Panc1 (cell line): ENCODE data around the gene OR6C2. TPM values are rescaled to one million over a fixed set of nuclear protein-coding genes. Genes with fewer than 3 reads are reported as not detected.
"Not testable (repeated sequence)": the region's sequence is repeated elsewhere in the genome, so short reads cannot be mapped to it uniquely, and the experiment has no call there.

Source experiments
- ATAC-seq: fragments of 200-7000 bp; cut with Tn5 transposase; 2 replicates; pipeline ENCODE4 v1.9.1; 2020; ENCODE audit warnings: mild to moderate bottlenecking, moderate library complexity
- BruUV-seq: library from RNA; stranded (reverse); fragments of 400-500 nt; replicated peaks from 2 replicates; lab custom pipeline; 2021; lab: Mats Ljungman, UMichigan
- CTCF ChIA-PET: fragments of 300-600 bp; sonication (Branson Sonifier 250); formaldehyde crosslinking; loops from one replicate; lab custom pipeline; 2022; ENCODE audit warnings: antibody characterized with exemption; lab: Charles Lee
- POLR2A ChIA-PET: fragments of 300-600 bp; sonication (Branson Sonifier 250); formaldehyde crosslinking; loops from one replicate; lab custom pipeline; 2022; ENCODE audit warnings: antibody characterized with exemption; lab: Charles Lee
- DNase-seq: peaks from one replicate; pipeline ENCODE4 v3.0.0-alpha.2; 2010; ENCODE audit warnings: low read depth, low spot score
- H3K27ac ChIP-seq: 2 replicates; pipeline ENCODE4 v1.5.1; 2011; ENCODE audit warnings: mild to moderate bottlenecking, low read length, inconsistent platforms
- H3K27me3 ChIP-seq: fragments of 200-500 bp; sonication (Bioruptor generic); 2 replicates; pipeline ENCODE4 v1.6.0; 2014; ENCODE audit warnings: low read length, inconsistent platforms; ENCODE audit not compliant: control insufficient read depth, insufficient read depth
- H3K36me3 ChIP-seq: fragments of 200-500 bp; sonication (Bioruptor generic); 2 replicates; pipeline ENCODE4 v1.5.1; 2014; ENCODE audit warnings: inconsistent platforms, mild to moderate bottlenecking, low read length, moderate library complexity; ENCODE audit not compliant: control insufficient read depth, insufficient read depth
- H3K4me1 ChIP-seq: 2 replicates; pipeline ENCODE4 v1.5.1; 2011; ENCODE audit warnings: inconsistent platforms, mild to moderate bottlenecking, low read length, moderate library complexity; ENCODE audit not compliant: control insufficient read depth, insufficient read depth
- H3K4me3 ChIP-seq, 2 experiments: 2 replicates each; pipeline ENCODE4 v1.5.1; 2011 to 2012; ENCODE audit warnings: low read depth in 2 of 2, low read length in 2 of 2, mild to moderate bottlenecking in 2 of 2, inconsistent platforms in 1 of 2, moderate library complexity in 1 of 2
- H3K9me3 ChIP-seq: fragments of 200-500 bp; sonication (Bioruptor generic); 2 replicates; pipeline ENCODE4 v1.5.1; 2014; ENCODE audit warnings: low read depth, mild to moderate bottlenecking, inconsistent platforms, low read length, moderate library complexity; ENCODE audit not compliant: control insufficient read depth, insufficient read depth
- POLR2AphosphoS5 ChIP-seq: IDR thresholded peaks from 2 replicates; pipeline ENCODE4 v1.6.1; 2012; ENCODE audit warnings: mild to moderate bottlenecking, low read depth, low read length, moderate library complexity
- SIN3A ChIP-seq: IDR thresholded peaks from 2 replicates; pipeline ENCODE4 v1.6.1; 2012; ENCODE audit warnings: low read depth, mild to moderate bottlenecking, low read length, moderate library complexity, borderline replicate concordance; ENCODE audit not compliant: insufficient read depth
- TCF7L2 ChIP-seq: IDR thresholded peaks from 2 replicates; pipeline ENCODE4 v1.6.1; 2011; ENCODE audit warnings: mild to moderate bottlenecking, low read depth, low read length, inconsistent platforms
- in situ Hi-C: cut with HindIII; loops from 2 replicates; pipeline ENCODE4 v1.10.0; 2016; ENCODE audit warnings: low sequenced_read_pairs, low pct_unique_long_range_greater_than_20kb
- intact Hi-C: fragments of 100-400 bp; cut with micrococcal nuclease; formaldehyde crosslinking; loops from one replicate; pipeline ENCODE4 v1.10.0; 2022; ENCODE audit not compliant: unreplicated experiment
- total RNA-seq: library from RNA; stranded (reverse); gene quantifications from one replicate; pipeline ENCODE4 v1.2.1, GENCODE V29; 2021; ENCODE audit not compliant: unreplicated experiment
- TF ChIP-seq, protein P1 (sequence below): fragments of 450-650 bp; IDR thresholded peaks from 2 replicates; pipeline ENCODE4 v1.5.1; 2017; ENCODE audit warnings: mild to moderate bottlenecking
- TF ChIP-seq, protein P2 (sequence below), 2 experiments: IDR thresholded peaks; 2 replicates each; pipeline ENCODE4 v1.6.1; 2011 to 2012; ENCODE audit warnings: low read depth in 2 of 2, control low read depth in 1 of 2, low read length in 1 of 2, mild to moderate bottlenecking in 1 of 2, moderate library complexity in 1 of 2; ENCODE audit not compliant: insufficient read depth in 1 of 2

OR6C2 gene
- total RNA-seq, 1 experiment from 2014 or later: not detected

DNA sequence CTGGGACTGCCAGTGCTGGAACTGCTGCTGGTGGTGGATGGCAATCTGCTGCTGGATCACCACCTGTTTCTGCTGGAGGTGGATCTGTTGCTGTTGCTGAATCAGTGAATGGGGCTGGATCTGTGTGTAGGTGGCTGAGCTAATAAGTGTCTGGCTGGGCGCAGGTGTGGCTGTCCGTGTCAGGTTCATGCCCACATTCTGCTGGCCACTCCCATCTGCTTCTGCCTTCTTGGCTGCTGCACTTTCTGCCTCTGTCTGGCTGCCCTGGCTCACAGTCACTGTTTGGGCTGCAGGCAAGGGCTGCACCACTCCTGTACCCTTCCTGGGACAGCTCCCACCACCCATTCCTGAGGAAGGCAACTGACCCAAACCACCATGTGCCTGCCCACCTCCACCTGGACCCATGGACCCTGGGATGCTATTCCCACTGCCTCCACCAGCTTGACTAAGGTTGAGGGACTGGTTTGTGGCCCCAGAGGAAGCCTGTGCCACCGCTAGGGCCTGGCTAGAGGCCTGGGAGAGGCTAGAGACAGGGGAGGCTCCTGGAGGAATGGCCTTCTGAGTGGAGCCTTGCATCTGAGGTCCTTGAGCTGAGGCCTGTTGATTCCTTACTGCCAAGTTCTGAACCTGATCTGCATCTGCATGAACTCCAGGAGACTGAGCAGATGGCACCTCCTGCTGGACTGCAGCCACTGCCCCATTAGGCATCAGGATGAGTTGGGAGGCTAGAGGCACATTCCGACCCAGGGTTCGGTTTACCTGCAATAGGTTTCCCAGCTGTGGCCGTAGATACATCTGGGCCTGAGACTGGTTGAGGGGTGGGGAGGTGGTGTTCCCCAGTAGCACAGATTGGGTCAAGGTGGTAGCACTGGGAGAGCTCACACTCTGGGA, 30.1 kb upstream of the OR6C2 start:
- in situ Hi-C loops, CTCF ChIA-PET, H3K27ac ChIP-seq, DNase-seq, H3K4me1 ChIP-seq, H3K36me3 ChIP-seq, H3K27me3 ChIP-seq, BruUV-seq, H3K9me3 ChIP-seq, POLR2A ChIA-PET, H3K4me3 ChIP-seq, intact Hi-C loops: not testable (repeated sequence)
- ATAC-seq: peak; percentile 52; the same call in 1 of the 2 replicates
- TF ChIP-seq, protein P1, sequence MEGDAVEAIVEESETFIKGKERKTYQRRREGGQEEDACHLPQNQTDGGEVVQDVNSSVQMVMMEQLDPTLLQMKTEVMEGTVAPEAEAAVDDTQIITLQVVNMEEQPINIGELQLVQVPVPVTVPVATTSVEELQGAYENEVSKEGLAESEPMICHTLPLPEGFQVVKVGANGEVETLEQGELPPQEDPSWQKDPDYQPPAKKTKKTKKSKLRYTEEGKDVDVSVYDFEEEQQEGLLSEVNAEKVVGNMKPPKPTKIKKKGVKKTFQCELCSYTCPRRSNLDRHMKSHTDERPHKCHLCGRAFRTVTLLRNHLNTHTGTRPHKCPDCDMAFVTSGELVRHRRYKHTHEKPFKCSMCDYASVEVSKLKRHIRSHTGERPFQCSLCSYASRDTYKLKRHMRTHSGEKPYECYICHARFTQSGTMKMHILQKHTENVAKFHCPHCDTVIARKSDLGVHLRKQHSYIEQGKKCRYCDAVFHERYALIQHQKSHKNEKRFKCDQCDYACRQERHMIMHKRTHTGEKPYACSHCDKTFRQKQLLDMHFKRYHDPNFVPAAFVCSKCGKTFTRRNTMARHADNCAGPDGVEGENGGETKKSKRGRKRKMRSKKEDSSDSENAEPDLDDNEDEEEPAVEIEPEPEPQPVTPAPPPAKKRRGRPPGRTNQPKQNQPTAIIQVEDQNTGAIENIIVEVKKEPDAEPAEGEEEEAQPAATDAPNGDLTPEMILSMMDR: 0 out of 2 replicates have a peak, but pooled peaks have one; percentile 5

DNA sequence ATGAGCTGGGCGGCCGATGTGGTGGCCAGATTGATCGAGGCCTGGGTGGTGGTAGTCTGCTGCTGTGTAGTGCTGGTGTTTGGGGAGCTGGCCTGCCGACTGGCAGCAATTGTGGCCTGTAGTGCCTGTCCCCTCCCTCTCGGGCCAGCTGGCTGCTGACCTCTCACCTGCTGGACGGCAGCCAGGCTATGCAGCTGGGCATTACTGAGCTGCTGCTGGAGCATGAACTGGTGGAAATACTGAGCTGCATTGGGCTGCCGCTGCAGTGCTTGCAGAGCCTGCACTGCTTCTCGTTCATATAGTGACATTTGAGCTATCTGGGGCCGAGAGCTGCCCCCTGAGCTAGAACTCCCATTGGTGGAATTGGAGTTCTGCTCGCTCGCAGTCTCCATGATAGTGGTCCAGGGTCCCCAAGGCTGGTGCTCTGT, 29.5 kb upstream of the OR6C2 start:
- in situ Hi-C loops, CTCF ChIA-PET, H3K27ac ChIP-seq, intact Hi-C loops, H3K36me3 ChIP-seq, H3K4me1 ChIP-seq, POLR2A ChIA-PET, DNase-seq, BruUV-seq, H3K27me3 ChIP-seq, H3K4me3 ChIP-seq, H3K9me3 ChIP-seq: not testable (repeated sequence)
- peak; percentile 36; the same call in 1 of the 2 replicates for ATAC-seq

- DNase-seq, H3K27ac ChIP-seq, H3K9me3 ChIP-seq, POLR2A ChIA-PET, H3K4me3 ChIP-seq, H3K27me3 ChIP-seq, intact Hi-C loops, BruUV-seq, H3K4me1 ChIP-seq, CTCF ChIA-PET, H3K36me3 ChIP-seq, in situ Hi-C loops: not testable (repeated sequence)
- ATAC-seq: peak; percentile 71; the same call in 1 of the 2 replicates
Measured at GRCh38 chr12:55414889-55415288, 29.0 kb upstream of the OR6C2 start.

DNA sequence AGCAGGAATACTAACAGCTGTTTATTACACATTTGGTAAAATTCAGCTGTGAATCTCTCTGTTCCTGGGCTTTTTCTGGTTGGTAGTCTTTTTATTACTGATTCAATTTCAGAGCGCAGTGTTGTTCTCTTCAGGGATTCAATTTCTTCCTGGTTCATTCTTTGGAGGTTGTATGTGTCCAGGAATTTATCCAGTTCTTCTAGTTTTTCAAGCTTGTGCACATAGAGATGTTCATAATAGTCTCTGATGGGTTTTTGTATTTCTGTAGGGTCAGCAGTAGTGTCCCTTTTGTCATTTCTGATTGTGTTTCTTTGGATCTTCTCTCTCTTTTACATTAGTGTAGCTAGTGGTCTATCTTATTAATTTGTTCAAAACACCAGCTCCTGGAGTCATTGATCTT, 26.9 kb upstream of the OR6C2 start:
- intact Hi-C loops (no loop called here), in situ Hi-C loops (no loop called here)
- Histone ChIP-seq H3K9me3 (no peaks in the 10 kb centered on the region), H3K4me3 (no peak overlapping the region), H3K27me3 (peaks cover 3% of the 10 kb centered on the region; the same call in 1 of the 2 replicates), H3K36me3 (no peaks in the 10 kb centered on the region), H3K27ac (no peak overlapping the region), H3K4me1 (no peaks in the 10 kb centered on the region)
- DNase-seq (no peak), ATAC-seq (no peak)
- POLR2A ChIA-PET: no interaction called here
- TF ChIP-seq, protein P2, sequence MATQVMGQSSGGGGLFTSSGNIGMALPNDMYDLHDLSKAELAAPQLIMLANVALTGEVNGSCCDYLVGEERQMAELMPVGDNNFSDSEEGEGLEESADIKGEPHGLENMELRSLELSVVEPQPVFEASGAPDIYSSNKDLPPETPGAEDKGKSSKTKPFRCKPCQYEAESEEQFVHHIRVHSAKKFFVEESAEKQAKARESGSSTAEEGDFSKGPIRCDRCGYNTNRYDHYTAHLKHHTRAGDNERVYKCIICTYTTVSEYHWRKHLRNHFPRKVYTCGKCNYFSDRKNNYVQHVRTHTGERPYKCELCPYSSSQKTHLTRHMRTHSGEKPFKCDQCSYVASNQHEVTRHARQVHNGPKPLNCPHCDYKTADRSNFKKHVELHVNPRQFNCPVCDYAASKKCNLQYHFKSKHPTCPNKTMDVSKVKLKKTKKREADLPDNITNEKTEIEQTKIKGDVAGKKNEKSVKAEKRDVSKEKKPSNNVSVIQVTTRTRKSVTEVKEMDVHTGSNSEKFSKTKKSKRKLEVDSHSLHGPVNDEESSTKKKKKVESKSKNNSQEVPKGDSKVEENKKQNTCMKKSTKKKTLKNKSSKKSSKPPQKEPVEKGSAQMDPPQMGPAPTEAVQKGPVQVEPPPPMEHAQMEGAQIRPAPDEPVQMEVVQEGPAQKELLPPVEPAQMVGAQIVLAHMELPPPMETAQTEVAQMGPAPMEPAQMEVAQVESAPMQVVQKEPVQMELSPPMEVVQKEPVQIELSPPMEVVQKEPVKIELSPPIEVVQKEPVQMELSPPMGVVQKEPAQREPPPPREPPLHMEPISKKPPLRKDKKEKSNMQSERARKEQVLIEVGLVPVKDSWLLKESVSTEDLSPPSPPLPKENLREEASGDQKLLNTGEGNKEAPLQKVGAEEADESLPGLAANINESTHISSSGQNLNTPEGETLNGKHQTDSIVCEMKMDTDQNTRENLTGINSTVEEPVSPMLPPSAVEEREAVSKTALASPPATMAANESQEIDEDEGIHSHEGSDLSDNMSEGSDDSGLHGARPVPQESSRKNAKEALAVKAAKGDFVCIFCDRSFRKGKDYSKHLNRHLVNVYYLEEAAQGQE (IDR thresholded peaks at IDR 0.05; ENCODE audit: insufficient read depth in 1 of 2, low read depth in 2 of 2, low read length in 1 of 2): no peak
- TF ChIP-seq POLR2AphosphoS5 (no peak), SIN3A (no peak), TCF7L2 (no peak)
- TF ChIP-seq, protein P1: no peak
- no TSS peak for BruUV-seq
- CTCF ChIA-PET: no interaction called here
